Omental fat pad (tissue), 4 donors: Measurements from ENCODE around the gene MRTFA. TPM values are rescaled to one million over a fixed set of nuclear protein-coding genes. Genes with fewer than 3 reads are reported as not detected.
A peak's percentile ranks its signal among the peaks of the same experiment; 100 is the strongest.
"Not testable (repeated sequence)": the region's sequence is repeated elsewhere in the genome, so short reads cannot be mapped to it uniquely, and the experiment has no call there.

ENCODE experiments used
- ATAC-seq: fragments of 150-250 bp; one replicate; pipeline ENCODE4 v1.9.1; 2016; ENCODE audit warnings: mild to moderate bottlenecking, moderate library complexity; ENCODE audit not compliant: low FRiP score
- DNase-seq: peaks from one replicate; pipeline ENCODE4 v3.0.0-alpha.2; 2019; ENCODE audit warnings: low spot score
- CTCF ChIP-seq, 3 donors: fragments of 450-650 bp; IDR thresholded peaks; one replicate each; pipeline ENCODE4 v1.5.1; 2016 to 2017; ENCODE audit warnings: antibody characterized with exemption in 3 of 3, mild to moderate bottlenecking in 3 of 3, moderate library complexity in 2 of 3
- total RNA-seq, 4 donors: library from RNA; depleted of rRNA; stranded (reverse); fragments of >200 nt; gene quantifications; one replicate each; pipeline ENCODE4 v1.1.0, GENCODE V29; 2016

Gene MRTFA
- total RNA-seq, 4 donors from 2014 or later: 36.0 to 76.3 (median 54.7) TPM

- ATAC-seq (no peak), DNase-seq (no peak)
- no peak for TF ChIP-seq CTCF (IDR thresholded peaks at IDR 0.05)
Measured at GRCh38 chr22:40531951-40532900, 104.3 kb downstream of the MRTFA start.

- DNase-seq, ATAC-seq: not testable (repeated sequence)
Measured at GRCh38 chr22:40530391-40530790, 106.1 kb downstream of the MRTFA start.

- TF ChIP-seq CTCF (IDR thresholded peaks at IDR 0.05): no peak
- no peak for ATAC-seq
- DNase-seq: no peak
Measured at GRCh38 chr22:40529821-40530220, 106.7 kb downstream of the MRTFA start.

GRCh38 chr22:40526960-40527359 lies 109.6 kb downstream of the MRTFA start:
- TF ChIP-seq CTCF (IDR thresholded peaks at IDR 0.05): no peak
- no peak for ATAC-seq
- no peak for DNase-seq

GRCh38 chr22:40525250-40525884 lies 111.2 kb downstream of the MRTFA start:
- ATAC-seq: no peak
- peak in 1 of 3 donors; percentile 41 for TF ChIP-seq CTCF (IDR thresholded peaks at IDR 0.05)
- DNase-seq: peak; percentile 56

GRCh38 chr22:40524392-40525249 lies 111.9 kb downstream of the MRTFA start:
- no peak for TF ChIP-seq CTCF (IDR thresholded peaks at IDR 0.05)
- DNase-seq (no peak), ATAC-seq (no peak)

GRCh38 chr22:40522141-40522540 lies 114.4 kb downstream of the MRTFA start:
- DNase-seq (no peak), ATAC-seq (no peak)
- TF ChIP-seq CTCF (IDR thresholded peaks at IDR 0.05): no peak
